Measurements from ENCODE around the gene TBC1D22A.

GRCh38 chr22:47116426-47117341 is 354.2 kb downstream of the TBC1D22A start:
- TF ChIP-seq, protein P1, sequence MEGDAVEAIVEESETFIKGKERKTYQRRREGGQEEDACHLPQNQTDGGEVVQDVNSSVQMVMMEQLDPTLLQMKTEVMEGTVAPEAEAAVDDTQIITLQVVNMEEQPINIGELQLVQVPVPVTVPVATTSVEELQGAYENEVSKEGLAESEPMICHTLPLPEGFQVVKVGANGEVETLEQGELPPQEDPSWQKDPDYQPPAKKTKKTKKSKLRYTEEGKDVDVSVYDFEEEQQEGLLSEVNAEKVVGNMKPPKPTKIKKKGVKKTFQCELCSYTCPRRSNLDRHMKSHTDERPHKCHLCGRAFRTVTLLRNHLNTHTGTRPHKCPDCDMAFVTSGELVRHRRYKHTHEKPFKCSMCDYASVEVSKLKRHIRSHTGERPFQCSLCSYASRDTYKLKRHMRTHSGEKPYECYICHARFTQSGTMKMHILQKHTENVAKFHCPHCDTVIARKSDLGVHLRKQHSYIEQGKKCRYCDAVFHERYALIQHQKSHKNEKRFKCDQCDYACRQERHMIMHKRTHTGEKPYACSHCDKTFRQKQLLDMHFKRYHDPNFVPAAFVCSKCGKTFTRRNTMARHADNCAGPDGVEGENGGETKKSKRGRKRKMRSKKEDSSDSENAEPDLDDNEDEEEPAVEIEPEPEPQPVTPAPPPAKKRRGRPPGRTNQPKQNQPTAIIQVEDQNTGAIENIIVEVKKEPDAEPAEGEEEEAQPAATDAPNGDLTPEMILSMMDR (IDR thresholded peaks at IDR 0.05 in 4 of 5, conservative IDR thresholded peaks at IDR 0.05 in 1 of 5) = no peak
- no peak for TF ChIP-seq POLR2A (IDR thresholded peaks at IDR 0.05)

Measured in gastrocnemius medialis (tissue), 4 donors.